GM19468 (cell line): ENCODE results near the gene DSCAM.

ENCODE experiments used
- ATAC-seq: cut with Tn5 transposase; IDR thresholded peaks from one replicate; pipeline ENCODE4 v1.9.1; 2021; ENCODE audit warnings: mild to moderate bottlenecking, moderate library complexity, moderate number of reproducible peaks; ENCODE audit not compliant: unreplicated experiment; ENCODE audit errors: extremely low read depth

DSCAM gene

GRCh38 chr21:40564318-40564717 lies 282.6 kb downstream of the DSCAM start:
- no peak for ATAC-seq

- no peak for ATAC-seq
Observed at GRCh38 chr21:40563900-40564299, 283.1 kb downstream of the DSCAM start.

- ATAC-seq = no peak
Observed at GRCh38 chr21:40562242-40563002, 284.5 kb downstream of the DSCAM start.

GRCh38 chr21:40556442-40556968 lies 290.5 kb downstream of the DSCAM start:
- ATAC-seq = no peak

- ATAC-seq = no peak
Observed at GRCh38 chr21:40555021-40555528, 291.9 kb downstream of the DSCAM start.

GRCh38 chr21:40553781-40554180 lies 293.2 kb downstream of the DSCAM start:
- ATAC-seq = no peak

GRCh38 chr21:40547906-40548513 lies 298.9 kb downstream of the DSCAM start:
- ATAC-seq = no peak

- ATAC-seq = no peak
Observed at GRCh38 chr21:40546647-40547046, 300.3 kb downstream of the DSCAM start.

GRCh38 chr21:40540216-40540615 lies 306.7 kb downstream of the DSCAM start:
- ATAC-seq = no peak

- no peak for ATAC-seq
Observed at GRCh38 chr21:40534886-40535285, 312.1 kb downstream of the DSCAM start.

GRCh38 chr21:40531431-40532110 lies 315.4 kb downstream of the DSCAM start:
- no peak for ATAC-seq

GRCh38 chr21:40531016-40531415 lies 315.9 kb downstream of the DSCAM start:
- no peak for ATAC-seq

GRCh38 chr21:40517646-40518045 lies 329.3 kb downstream of the DSCAM start:
- no peak for ATAC-seq

- no peak for ATAC-seq
Observed at GRCh38 chr21:40516335-40516734, 330.6 kb downstream of the DSCAM start.

GRCh38 chr21:40512590-40512989 lies 334.4 kb downstream of the DSCAM start:
- ATAC-seq = no peak

GRCh38 chr21:40507978-40508377 lies 339.0 kb downstream of the DSCAM start:
- ATAC-seq = no peak

- ATAC-seq = no peak
Observed at GRCh38 chr21:40505681-40506080, 341.3 kb downstream of the DSCAM start.

- ATAC-seq = no peak
Observed at GRCh38 chr21:40505244-40505643, 341.7 kb downstream of the DSCAM start.

- ATAC-seq = no peak
Observed at GRCh38 chr21:40504825-40505224, 342.1 kb downstream of the DSCAM start.

- ATAC-seq = no peak
Observed at GRCh38 chr21:40496116-40496515, 350.8 kb downstream of the DSCAM start.

GRCh38 chr21:40490408-40490807 lies 356.6 kb downstream of the DSCAM start:
- ATAC-seq = no peak
